Left ventricle myocardium superior (tissue), 1 donor: Measurements from ENCODE around the gene APOC3. TPM values are rescaled to one million over a fixed set of nuclear protein-coding genes. Genes with fewer than 3 reads are reported as not detected.
"Not testable (repeated sequence)": the region's sequence is repeated elsewhere in the genome, so short reads cannot be mapped to it uniquely, and the experiment has no call there.

Experiments
- ATAC-seq: fragments of 200-7000 bp; cut with Tn5 transposase; one replicate; pipeline ENCODE4 v1.9.1; 2020; ENCODE audit warnings: mild to moderate bottlenecking, moderate library complexity
- DNase-seq: peaks from one replicate; pipeline ENCODE4 v3.0.0-alpha.2; 2020
- intact Hi-C: fragments of 100-400 bp; cut with micrococcal nuclease; formaldehyde crosslinking; loops from one replicate; pipeline ENCODE4 v1.11.0; 2022
- total RNA-seq: library from RNA; stranded (reverse); fragmentation: NEBNext Ultra II Directional; extraction: Animal tissue kit (Norgen Biotek cat#: 25700); gene quantifications from one replicate; pipeline ENCODE4 v1.2.1, GENCODE V29; 2021
- donor health status: DM: no; HTN: yes; CAD: no; lungs with severe emphysema.

APOC3 gene
- total RNA-seq, 1 donor from 2014 or later: not detected

DNA sequence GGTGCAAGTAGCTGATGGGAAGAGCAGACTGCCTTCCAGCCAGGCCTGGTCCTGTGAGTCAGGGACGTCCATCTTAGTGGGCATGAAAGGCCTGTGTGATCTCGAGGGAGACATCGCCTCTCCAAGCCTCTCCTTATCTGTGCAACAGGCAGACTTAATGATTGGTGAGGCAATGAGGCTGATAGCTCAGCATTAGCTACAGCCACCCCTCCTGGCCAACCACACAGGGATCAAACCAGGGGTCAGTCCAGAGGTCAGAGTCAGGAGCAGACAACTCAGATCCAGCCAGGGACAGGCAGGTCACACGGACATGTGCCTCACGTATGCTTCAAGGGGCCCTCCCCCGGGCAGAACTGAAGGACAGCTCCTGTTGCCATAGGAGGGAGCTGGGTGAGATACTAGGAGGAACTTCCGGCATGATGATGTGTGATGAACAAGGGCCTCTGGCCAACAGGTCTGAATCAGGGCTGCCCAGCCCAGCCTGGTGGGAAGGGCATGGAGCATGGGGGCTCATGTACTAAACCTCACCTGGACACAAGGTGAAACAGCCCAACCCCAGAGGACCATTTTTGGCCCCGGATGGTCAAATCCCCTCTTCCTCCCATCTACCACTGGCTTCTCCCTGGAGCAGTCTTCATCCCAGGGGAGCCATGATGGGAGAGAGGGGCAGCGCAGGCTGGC, 2.8 kb upstream of the APOC3 start:
- no peak for ATAC-seq
- intact Hi-C loops: no loop called here
- no peak for DNase-seq

DNA sequence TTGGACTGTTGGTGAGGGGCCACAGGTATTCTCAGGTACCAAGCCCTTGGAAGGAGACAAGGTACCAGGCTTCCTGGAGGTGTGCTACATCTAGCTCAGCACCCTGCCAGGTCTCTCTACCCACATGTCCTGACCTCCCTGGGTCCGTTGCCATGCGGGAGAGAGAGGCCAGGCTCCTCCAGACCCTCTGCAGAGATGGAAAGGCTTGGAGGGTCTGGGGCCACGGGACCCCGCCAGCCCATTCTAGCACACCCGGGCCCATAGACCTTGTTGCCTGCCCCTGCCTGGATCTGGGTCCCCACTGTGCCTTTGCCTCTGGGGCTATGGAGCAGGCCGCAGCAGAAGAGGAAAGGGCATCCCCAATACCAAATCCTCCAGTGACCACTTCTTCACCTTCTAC, 2.2 kb upstream of the APOC3 start:
- ATAC-seq (no peak), DNase-seq (no peak)
- intact Hi-C loops: no loop called here

GRCh38 chr11:116828632-116829524, 829 bp upstream of the APOC3 start:
- intact Hi-C loops: no loop called here
- DNase-seq: no peak

DNA sequence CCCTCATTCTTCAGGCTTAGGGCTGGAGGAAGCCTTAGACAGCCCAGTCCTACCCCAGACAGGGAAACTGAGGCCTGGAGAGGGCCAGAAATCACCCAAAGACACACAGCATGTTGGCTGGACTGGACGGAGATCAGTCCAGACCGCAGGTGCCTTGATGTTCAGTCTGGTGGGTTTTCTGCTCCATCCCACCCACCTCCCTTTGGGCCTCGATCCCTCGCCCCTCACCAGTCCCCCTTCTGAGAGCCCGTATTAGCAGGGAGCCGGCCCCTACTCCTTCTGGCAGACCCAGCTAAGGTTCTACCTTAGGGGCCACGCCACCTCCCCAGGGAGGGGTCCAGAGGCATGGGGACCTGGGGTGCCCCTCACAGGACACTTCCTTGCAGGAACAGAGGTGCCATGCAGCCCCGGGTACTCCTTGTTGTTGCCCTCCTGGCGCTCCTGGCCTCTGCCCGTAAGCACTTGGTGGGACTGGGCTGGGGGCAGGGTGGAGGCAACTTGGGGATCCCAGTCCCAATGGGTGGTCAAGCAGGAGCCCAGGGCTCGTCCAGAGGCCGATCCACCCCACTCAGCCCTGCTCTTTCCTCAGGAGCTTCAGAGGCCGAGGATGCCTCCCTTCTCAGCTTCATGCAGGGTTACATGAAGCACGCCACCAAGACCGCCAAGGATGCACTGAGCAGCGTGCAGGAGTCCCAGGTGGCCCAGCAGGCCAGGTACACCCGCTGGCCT, 641 bp downstream of the APOC3 start:
- intact Hi-C loops: no loop called here
- ATAC-seq: no peak
- no peak for DNase-seq

More at GRCh38 chr11:116828632-116829524, 829 bp upstream of the APOC3 start:
- no peak for ATAC-seq

DNA sequence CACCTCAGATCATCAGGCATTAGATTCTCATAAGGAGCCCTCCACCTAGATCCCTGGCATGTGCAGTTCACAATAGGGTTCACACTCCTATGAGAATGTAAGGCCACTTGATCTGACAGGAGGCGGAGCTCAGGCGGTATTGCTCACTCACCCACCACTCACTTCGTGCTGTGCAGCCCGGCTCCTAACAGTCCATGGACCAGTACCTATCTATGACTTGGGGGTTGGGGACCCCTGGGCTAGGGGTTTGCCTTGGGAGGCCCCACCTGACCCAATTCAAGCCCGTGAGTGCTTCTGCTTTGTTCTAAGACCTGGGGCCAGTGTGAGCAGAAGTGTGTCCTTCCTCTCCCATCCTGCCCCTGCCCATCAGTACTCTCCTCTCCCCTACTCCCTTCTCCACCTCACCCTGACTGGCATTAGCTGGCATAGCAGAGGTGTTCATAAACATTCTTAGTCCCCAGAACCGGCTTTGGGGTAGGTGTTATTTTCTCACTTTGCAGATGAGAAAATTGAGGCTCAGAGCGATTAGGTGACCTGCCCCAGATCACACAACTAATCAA, 2.2 kb downstream of the APOC3 start:
- intact Hi-C loops: no loop called here
- ATAC-seq: no peak
- no peak for DNase-seq

- intact Hi-C loops: no loop called here
- no peak for ATAC-seq
These were observed 2.9 kb downstream of the APOC3 start for GRCh38 chr11:116832350-116833290.

GRCh38 chr11:116833491-116833815, 3.7 kb downstream of the APOC3 start:
- no peak for ATAC-seq
- intact Hi-C loops: no loop called here
- DNase-seq: no peak

More at GRCh38 chr11:116832350-116833290, 2.9 kb downstream of the APOC3 start:
- no peak for DNase-seq

DNA sequence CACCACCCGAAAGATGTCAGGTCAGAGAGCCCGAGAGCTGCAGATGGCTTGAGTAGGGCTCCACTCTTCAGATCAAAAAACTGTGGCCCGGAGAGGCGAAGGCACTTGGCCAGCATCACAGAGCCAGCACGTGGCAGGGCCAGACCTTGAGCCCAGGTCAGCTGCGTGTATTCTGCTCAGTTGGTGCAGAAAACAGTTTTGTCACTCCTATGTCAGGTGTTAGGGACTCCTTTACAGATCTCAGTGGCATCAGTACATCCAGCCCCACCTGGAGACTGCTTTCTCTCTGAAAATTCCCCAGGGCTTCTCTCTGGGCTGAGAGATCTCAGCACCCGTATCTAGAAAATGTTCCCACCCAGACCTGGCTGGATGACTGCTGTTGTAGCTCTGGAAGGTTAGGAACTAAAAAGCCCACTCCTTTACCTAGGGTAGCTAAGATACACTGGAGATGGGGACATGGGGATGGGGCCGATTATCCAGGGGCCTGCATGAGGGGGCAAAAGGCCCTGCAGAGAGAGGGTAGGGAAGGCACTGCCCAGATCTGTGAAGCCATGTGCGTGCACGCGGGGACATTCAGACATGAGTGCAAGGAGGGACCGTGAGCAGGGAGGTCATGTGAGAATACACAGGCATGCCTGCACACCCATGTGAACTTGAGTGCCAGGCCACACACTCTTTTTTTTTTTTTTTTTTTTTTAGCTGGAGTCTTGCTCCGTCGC, 4.3 kb downstream of the APOC3 start:
- no peak for DNase-seq
- ATAC-seq: no peak
- intact Hi-C loops: loop anchor here (2.0 kb wide), 1 partner anchor 45 kb away; the partner anchor contains the start of gene ZPR1

DNA sequence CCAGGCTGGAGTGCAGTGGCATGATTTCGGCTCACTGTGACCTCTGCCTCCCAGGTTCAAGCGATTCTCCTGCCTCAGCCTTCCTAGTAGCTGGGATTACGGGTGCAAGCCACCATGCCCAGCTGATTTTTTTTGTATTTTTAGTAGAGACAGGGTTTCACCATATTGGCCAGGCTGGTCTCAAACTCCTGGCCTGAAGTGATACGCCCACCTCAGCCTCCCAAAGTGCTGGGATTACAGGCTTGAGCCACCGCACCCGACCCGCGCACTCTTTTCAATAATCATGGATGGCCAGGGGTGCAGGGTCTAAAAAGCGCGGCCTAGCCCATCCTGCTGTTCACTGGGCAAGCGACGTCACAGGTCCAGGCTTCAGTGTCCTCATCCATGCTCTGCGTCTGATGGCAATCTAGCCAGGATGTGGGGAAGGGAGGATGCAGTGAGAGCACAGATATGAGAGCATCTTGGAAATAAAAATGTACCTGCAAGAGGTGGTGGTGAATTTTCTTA, 4.9 kb downstream of the APOC3 start:
- intact Hi-C loops: loop anchor here (2.0 kb wide), 1 partner anchor 46 kb away; the partner anchor contains the start of gene ZPR1
- ATAC-seq, DNase-seq: not testable (repeated sequence)

DNA sequence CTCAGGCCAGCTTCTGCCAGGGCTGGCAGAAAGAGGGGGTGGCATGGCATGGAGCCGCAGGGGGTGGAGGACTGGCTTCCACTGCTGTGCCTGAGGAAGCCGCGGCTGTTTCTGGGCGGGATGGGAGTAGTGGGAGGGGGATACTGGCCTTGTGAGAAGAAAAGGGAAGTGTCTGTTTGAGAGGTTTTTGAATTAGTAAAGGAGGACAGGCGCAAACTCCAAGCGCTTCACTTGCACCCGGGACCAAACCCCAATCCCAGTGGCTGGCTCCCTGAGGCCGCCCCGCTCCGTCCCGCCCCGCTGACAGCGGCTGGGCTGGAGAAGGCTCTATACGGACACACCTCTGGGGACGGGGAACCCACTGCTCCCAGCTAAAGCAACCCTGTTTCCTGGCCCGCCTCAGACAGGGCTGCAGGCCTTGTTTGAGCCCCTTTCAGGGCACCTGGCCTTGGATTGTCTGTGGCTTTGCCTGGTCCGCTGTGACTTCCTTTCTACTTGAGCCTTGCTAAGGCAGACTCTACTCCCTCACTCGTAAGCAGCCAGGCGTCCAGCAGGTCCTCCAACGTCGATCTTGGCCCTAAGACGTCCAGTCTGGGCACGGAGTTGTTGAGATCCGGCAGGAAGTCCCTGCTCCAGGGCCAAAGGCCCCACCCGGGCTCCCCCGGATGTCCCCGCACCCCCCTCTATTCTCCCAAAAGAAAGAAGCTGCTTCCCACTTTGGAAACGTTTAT, 5.5 kb downstream of the APOC3 start:
- intact Hi-C loops: loop anchor here (2.0 kb wide), 1 partner anchor 46 kb away; the partner anchor contains the start of gene ZPR1
- DNase-seq: peak; percentile 45
- peak; percentile 46 for ATAC-seq

DNA sequence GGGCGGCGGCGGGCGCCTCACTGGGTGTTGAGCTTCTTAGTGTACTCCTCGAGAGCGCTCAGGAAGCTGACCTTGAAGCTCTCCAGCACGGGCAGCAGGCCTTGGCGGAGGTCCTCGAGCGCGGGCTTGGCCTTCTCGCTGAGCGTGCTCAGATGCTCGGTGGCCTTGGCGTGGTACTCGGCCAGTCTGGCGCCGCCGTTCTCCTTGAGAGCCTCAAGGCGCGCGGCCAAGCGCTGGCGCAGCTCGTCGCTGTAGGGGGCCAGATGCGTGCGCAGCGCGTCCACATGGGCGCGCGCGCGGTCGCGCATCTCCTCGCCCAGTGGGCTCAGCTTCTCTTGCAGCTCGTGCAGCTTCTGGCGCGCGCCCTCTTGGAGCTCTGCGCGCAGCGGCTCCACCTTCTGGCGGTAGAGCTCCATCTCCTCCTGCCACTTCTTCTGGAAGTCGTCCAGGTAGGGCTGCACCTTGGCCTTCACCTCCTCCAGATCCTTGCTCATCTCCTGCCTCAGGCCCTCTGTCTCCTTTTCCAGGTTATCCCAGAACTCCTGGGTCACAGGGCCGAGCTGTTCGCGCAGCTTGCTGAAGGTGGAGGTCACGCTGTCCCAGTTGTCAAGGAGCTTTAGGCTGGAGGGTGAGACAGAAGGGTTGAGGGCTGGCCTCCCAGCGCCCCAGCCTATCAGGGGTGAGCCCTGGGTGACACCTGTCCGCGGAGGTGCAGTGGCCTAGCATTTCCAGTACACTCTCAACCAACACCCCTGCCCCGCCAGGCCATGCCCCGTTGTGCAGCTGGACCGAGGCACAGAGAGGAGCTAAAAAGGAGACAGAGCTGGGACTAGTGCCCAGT, 6.3 kb downstream of the APOC3 start:
- intact Hi-C loops: loop anchor here (2.0 kb wide), 1 partner anchor 47 kb away; the partner anchor contains the start of gene ZPR1
- DNase-seq: peak; percentile 95
- peak; percentile 87 for ATAC-seq

DNA sequence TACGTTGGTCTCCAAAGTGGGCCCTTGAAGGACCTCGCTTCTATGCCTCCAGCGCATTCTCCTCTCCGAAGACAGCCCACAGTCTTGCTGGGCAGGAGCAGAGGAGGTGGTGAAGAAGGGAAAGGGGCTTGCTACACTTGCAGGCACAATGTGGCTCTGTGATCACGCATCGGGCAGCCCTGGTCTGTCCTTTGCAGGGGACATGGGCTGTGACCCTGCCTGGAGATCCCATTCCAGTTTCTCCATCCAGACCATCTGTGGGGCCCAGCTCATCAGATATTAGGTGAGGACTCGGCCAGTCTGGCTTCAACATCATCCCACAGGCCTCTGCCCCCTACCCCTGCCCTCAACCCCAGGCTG, 6.9 kb downstream of the APOC3 start:
- ATAC-seq: no peak
- intact Hi-C loops: no loop called here
- no peak for DNase-seq

GRCh38 chr11:116837231-116838091, 7.8 kb downstream of the APOC3 start, which contains the start of gene APOA1:
TSS of gene APOA1 (minus strand) at chr11:116837622. CDS start at chr11:116837387, 235 bp downstream.
- DNase-seq (no peak), ATAC-seq (peak; percentile 27)
- intact Hi-C loops: no loop called here

- intact Hi-C loops: no loop called here
- ATAC-seq: no peak
- DNase-seq: no peak
These were observed 8.8 kb downstream of the APOC3 start for GRCh38 chr11:116838321-116839084.
